ENCODE data around the gene MYO3A.

DNA sequence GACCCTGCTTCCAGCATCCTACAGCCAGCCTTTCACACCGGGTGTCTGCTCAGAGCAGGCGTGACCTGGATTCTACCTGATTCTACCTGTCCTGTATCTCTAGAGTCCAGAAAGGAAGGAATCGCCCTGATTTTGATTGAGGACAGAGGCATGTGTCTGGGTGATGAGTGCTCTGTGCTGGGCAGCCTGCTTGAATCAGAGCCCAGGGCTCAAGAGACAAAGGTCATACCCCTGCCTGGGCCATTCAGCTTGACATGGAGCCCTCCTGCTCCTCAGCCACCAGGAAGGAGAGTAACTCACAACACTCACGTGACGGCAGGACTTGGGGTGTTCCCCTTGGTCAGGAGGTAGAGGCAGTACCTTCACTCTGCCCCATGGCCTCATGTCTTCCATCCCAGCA, 293.8 kb downstream of the MYO3A start:
- no peak for TF ChIP-seq POLR2AphosphoS5 (IDR thresholded peaks at IDR 0.05)
- TF ChIP-seq, protein P1, sequence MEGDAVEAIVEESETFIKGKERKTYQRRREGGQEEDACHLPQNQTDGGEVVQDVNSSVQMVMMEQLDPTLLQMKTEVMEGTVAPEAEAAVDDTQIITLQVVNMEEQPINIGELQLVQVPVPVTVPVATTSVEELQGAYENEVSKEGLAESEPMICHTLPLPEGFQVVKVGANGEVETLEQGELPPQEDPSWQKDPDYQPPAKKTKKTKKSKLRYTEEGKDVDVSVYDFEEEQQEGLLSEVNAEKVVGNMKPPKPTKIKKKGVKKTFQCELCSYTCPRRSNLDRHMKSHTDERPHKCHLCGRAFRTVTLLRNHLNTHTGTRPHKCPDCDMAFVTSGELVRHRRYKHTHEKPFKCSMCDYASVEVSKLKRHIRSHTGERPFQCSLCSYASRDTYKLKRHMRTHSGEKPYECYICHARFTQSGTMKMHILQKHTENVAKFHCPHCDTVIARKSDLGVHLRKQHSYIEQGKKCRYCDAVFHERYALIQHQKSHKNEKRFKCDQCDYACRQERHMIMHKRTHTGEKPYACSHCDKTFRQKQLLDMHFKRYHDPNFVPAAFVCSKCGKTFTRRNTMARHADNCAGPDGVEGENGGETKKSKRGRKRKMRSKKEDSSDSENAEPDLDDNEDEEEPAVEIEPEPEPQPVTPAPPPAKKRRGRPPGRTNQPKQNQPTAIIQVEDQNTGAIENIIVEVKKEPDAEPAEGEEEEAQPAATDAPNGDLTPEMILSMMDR (IDR thresholded peaks at IDR 0.05), result no peak
- no peak for TF ChIP-seq POLR2A (IDR thresholded peaks at IDR 0.05)

All from gastroesophageal sphincter (tissue), 3 donors.